ENCODE measurements around the gene MMP17. TPM values are rescaled to one million over a fixed set of nuclear protein-coding genes. Genes with fewer than 3 reads are reported as not detected.

Gene MMP17
- polyA plus RNA-seq, 3 donors: 0.81 to 2.5 (median 1.2) TPM

DNA sequence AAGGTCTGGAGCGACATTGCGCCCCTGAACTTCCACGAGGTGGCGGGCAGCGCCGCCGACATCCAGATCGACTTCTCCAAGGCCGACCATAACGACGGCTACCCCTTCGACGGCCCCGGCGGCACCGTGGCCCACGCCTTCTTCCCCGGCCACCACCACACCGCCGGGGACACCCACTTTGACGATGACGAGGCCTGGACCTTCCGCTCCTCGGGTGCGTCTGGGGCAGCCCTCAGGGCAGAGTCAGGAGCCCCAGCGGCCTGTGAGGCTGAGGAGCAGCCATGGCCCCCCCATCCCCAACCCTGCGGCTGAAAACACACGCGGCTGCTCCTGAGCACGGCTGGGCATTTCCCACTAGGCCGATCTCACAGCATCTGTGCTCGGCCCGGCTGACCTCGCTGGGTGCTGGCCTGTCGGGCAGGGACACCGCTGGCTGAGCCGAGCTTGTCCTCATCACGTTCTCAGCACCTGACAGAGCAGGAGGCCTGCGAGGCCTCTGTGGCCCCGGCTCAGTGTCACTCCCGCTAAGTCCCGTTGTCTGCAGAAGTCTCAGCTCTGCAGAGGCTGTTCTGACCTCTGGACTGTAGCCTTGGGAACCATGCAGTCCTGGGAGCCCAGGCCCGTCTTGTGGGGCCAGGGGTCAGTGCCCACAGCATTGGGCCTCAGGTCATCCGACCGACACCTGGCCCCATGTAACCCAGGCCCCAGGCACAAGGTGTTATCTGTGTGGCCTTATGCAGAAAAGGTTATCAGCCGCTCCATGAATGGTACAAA, 12.6 kb downstream of the MMP17 start:
- DNase-seq (ENCODE audit: extremely low read depth in 1 of 11, low read depth in 9 of 11, low spot score in 4 of 11): no peak

DNA sequence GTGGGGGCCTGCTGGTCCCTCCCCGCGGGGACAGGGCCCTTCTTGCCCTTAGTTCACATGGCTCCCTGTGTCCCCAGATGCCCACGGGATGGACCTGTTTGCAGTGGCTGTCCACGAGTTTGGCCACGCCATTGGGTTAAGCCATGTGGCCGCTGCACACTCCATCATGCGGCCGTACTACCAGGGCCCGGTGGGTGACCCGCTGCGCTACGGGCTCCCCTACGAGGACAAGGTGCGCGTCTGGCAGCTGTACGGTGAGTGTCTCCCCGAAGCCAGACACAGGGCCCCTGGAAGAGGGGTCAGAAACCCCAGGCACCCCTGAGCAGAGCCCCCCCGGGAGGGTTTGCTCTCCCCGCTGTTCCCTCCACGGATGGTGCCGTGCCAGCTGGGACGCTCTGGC, 13.4 kb downstream of the MMP17 start:
- DNase-seq (ENCODE audit: extremely low read depth in 1 of 11, low read depth in 9 of 11, low spot score in 4 of 11): no peak

DNA sequence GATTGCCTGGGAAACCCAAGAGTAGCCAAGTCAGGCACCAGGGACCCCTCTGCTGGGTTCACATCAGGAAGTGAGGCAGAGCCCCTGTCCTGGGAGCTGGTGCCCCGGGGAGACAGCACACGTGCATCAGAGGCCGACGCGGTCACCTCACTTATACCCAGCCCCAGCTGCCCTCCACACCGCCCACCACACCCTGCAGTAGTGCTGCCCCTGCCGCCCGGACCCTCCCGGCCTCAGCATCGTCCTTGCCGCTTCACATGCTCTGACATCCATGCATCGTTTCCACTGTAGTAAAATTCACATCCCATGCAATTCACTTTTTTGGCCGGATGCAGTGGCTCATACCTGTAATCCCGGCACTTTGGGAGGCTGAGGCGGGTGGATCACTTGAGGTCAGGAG, 14.0 kb downstream of the MMP17 start:
- no peak for DNase-seq (ENCODE audit: extremely low read depth in 1 of 11, low read depth in 9 of 11, low spot score in 4 of 11)

DNA sequence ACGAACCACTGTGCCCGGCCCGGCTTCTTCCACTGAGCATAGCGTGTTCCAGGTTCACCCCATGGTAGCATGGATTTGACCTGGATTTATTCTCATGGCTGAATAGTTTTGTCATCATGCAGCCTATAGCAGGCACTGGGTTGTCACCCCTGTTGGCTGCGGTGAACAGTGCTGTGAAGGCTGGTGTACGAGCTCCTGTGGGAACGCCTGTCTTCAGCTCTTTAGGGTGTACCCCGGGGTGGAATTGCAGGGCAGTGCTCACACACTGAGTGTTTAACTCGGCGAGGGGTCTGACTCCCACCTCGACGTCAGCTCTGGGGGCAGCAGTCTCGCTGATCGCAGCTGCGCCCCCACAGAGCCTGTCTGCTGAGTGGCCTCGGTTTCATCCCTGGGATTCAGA, 15.3 kb downstream of the MMP17 start:
- DNase-seq (ENCODE audit: extremely low read depth in 1 of 11, low read depth in 9 of 11, low spot score in 4 of 11): no peak

DNA sequence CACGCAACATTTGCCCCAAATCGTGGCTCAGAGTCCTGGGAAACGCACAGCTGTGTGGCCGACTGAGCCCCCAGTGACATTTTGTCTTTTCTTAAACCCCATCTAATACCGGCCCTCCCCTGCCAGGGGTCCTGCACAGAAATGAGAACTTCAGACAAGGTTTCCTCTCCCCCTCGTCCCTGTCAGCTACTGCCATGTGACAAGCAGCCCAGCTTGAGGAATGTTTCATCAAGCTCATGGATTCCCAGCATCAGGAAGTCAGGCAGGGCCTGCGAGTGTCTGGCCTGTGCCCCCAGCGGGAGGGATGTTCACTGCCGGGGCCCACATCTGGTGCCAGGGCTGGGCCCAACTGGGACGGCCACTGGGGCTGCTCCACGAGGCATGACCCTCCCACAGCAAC, 15.9 kb downstream of the MMP17 start:
- no peak for DNase-seq (ENCODE audit: extremely low read depth in 1 of 11, low read depth in 9 of 11, low spot score in 4 of 11)

DNA sequence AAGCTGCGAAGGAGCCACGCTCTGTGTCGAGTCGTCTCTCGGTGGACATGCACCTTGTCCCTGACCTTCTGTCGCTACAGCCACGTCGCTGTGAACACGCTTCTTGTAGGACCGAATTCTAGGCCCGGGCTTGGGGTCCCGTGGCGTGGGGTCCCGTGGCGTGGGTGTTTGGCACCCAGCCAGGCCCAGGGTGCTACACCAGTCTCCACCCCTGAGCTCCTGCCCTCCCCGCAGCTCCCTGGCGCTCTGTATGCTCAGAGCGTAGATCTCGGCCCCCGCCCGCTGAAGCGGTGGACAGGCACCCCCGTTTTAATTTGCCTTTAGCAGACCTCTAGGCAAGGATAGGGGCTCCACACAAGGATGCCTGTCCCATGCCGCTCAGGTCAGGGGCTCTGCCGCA, 16.5 kb downstream of the MMP17 start:
- no peak for DNase-seq (ENCODE audit: extremely low read depth in 1 of 11, low read depth in 9 of 11, low spot score in 4 of 11)

DNA sequence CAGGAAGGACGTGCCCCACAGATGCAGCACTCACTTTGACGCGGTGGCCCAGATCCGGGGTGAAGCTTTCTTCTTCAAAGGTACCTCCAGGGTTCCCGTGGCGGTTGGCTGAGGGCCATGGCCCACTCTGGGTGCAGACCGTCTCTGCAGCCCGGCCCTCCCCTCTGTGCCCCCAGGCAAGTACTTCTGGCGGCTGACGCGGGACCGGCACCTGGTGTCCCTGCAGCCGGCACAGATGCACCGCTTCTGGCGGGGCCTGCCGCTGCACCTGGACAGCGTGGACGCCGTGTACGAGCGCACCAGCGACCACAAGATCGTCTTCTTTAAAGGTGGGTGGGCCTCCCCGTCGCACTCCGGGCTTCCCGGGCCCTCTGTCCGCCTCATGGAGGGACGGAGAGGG, 16.9 kb downstream of the MMP17 start:
- no peak for DNase-seq (ENCODE audit: extremely low read depth in 1 of 11, low read depth in 9 of 11, low spot score in 4 of 11)

DNA sequence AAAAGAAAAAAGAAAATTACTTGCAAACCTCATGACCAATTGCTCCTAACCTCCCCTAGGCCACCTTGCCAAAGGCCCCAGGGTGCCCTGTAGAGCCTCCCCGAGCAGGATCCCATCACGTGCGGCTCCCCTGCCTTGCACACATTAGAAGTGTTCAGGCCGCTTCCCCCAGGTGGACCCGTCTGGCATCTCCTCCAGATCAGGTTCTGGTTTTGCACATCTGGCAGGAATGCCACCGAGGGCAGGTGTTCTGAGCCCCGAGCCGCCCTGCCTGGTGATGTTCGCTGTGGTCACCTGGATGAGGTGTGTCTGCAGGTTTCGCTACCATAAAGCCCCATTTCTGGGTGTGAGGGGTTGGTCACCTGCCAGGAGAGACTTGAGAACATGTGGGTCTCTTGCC, 19.3 kb downstream of the MMP17 start:
- no peak for DNase-seq (ENCODE audit: extremely low read depth in 1 of 11, low read depth in 9 of 11, low spot score in 4 of 11)

DNA sequence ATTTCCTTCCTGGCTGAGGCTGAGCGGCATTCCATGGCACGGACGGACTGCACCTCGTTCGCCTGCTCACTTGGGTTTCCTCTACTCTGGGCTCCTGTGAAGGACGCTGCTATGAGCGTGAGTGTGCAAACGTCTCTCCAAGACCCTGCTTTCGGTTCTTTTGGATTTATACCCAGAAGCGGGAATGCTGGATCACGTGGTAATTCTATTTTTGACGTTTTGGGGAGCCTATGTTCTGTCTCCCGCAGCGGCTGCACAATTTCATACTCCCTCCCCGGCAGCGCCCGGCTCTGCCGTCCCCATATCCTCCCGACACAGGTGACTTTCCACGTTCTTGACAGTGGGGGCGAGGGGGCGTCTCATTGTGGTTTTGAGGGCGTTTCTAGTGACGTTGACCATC, 20.6 kb downstream of the MMP17 start:
- DNase-seq (ENCODE audit: extremely low read depth in 1 of 11, low read depth in 9 of 11, low spot score in 4 of 11): no peak

DNA sequence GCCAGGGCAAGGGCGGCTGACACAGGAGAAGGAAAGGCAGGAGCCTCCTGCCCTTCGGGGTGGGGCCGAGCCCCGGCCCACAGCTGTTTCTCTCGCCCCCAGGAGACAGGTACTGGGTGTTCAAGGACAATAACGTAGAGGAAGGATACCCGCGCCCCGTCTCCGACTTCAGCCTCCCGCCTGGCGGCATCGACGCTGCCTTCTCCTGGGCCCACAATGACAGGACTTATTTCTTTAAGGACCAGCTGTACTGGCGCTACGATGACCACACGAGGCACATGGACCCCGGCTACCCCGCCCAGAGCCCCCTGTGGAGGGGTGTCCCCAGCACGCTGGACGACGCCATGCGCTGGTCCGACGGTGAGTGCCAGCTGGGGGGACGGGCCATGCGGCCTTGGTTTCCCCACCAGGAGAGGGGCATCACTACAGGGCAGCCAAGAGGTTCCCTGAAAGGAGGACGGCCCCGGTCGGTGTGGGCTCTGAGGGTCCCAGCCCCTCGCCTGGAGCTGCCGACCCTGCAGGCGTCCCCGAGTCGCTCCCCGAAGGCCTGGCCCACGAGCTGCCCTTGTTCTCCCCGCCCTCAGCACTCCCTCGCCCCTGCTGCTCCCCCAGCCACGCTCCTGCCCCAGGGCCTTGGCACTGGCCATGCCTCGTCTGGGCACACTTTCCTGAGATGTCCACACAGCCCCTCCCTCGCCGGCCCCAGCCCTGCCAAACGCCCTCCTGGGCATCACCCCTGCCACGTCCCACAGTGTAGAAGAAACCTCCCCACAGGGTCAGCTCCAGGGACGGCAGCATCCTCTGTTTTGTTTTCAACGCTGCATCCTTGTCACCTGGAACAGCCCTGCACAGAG, 21.7 kb downstream of the MMP17 start:
- no peak for DNase-seq (ENCODE audit: extremely low read depth in 1 of 11, low read depth in 9 of 11, low spot score in 4 of 11)

DNA sequence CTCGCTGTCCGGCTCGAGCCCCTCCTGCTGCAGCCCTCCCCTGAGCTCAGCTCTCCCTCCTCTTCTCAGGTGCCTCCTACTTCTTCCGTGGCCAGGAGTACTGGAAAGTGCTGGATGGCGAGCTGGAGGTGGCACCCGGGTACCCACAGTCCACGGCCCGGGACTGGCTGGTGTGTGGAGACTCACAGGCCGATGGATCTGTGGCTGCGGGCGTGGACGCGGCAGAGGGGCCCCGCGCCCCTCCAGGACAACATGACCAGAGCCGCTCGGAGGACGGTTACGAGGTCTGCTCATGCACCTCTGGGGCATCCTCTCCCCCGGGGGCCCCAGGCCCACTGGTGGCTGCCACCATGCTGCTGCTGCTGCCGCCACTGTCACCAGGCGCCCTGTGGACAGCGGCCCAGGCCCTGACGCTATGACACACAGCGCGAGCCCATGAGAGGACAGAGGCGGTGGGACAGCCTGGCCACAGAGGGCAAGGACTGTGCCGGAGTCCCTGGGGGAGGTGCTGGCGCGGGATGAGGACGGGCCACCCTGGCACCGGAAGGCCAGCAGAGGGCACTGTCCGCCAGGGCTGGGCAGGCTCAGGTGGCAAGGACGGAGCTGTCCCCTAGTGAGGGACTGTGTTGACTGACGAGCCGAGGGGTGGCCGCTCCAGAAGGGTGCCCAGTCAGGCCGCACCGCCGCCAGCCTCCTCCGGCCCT, 22.8 kb downstream of the MMP17 start:
- no peak for DNase-seq (ENCODE audit: extremely low read depth in 1 of 11, low read depth in 9 of 11, low spot score in 4 of 11)

DNA sequence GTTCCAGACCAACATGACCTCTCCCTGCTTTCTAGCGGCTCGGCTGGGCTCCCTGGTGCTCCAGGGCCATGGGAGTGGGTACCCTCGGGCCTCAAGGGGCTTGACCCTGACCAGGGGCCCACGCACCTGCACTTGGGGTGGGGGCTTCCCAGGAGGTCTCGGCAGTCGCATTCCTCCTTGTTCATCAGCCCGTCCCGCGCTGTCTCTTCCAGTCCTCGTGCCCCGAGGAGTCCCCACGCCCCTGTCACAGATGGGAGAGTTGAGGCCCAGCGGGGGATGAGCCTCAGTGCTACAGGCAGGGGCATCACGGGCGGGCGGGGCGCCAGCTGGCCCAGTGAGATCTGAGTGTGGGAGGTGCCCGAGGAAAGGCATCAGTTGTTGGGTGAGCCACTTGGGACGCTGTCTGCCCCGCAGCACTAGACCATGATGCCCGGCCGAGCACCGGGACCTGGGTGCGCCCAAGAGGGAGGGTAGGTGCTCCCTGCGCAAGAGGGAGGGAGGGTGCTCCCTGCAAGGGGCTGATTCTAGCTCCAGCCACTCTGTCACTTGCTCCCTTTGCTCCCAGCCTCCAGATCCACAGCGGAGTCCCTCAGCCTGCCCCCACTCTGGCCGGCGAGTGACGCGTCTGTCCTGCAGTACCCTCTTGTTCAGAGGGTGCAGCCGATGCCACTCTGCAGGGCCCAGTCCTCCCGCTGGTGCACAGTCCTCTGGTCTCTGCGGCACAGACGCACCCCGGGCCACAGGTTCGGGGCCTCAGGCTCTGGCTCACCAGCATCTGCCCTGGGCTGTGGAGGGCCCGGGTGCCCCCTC, 23.8 kb downstream of the MMP17 start:
- no peak for DNase-seq (ENCODE audit: extremely low read depth in 1 of 11, low read depth in 9 of 11, low spot score in 4 of 11)

DNA sequence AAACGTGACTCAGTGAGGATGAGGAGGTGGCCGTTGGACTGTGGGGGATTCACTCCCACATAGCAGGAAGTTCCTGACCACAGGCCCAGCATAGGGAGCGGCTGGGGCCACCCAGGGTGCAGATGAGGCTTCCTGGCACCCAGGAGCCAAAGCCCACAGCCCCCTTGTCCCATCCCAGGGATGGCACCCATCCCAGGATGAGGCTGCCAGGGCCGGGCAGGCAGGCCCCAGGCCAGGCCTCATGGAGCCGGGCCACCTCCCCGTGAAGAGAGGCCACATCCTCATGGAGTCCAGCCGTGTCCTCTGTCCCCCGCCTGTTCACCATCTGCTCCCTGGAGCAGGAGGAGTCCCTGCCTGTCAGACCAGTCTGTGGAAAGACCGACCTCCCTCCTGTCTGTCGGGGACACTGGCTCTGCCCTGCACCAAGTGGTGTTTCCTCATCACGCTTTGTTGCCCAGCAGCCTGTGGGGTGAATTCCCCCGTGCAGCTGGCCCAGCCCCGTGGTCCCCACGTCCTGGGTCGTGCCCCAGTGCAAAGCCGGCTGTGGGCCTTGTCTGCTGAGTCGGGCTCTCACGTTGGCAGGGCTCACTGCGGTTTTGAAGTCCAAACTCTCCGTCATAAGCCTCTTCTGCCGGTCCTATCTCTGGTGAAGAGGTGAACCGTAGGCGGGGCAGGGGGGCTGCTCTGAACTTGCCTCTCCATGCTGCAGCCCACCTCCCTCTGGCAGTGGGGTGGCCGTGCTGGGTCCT, 24.5 kb downstream of the MMP17 start:
- DNase-seq (ENCODE audit: extremely low read depth in 1 of 11, low read depth in 9 of 11, low spot score in 4 of 11): no peak

DNA sequence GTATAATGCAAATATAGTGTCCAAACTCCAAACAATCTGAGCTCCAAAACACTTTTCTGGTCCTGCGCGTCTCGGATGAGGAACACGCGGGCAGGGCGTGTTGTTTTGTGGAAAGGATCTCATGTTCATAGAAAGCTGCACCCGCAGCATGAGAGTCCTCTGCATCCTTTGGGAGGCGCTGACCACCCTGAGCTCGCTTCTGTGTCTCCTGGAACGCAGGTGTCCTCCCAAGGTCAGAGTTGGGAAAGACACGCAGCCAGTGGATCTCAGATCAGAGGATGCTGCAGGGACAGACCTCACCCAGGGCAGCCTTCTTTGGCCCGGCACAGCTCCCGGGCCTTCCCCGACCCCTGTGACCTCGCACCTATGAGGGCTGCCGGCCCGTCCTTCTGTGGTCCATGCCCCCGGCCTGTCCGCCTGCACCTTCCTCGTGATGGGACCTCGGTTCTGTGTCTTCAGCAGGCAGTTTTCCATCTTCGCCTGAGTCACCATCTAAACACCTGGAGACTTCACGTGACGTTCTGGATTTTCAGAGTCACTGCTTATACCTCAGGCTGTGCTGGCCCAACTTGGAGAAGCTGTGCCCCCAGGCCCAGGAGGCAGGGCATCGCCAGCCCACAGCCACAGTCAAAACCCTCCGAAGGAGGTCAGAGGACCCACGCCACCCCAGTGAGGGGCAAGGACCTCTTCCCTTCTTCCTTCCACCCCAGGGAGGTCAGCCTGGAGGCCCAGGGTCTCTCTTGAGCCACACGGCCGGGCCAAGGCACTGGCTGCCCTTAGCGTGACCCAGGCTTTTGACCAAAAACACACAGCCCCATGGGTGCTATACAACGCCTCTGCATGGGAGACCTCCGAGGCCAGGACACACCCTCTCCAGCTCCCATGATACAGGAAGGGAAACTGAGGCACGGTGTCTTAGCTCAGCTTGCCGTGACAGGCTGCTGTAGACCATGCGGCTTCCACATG, 25.9 kb downstream of the MMP17 start:
- no peak for DNase-seq (ENCODE audit: extremely low read depth in 1 of 11, low read depth in 9 of 11, low spot score in 4 of 11)

DNA sequence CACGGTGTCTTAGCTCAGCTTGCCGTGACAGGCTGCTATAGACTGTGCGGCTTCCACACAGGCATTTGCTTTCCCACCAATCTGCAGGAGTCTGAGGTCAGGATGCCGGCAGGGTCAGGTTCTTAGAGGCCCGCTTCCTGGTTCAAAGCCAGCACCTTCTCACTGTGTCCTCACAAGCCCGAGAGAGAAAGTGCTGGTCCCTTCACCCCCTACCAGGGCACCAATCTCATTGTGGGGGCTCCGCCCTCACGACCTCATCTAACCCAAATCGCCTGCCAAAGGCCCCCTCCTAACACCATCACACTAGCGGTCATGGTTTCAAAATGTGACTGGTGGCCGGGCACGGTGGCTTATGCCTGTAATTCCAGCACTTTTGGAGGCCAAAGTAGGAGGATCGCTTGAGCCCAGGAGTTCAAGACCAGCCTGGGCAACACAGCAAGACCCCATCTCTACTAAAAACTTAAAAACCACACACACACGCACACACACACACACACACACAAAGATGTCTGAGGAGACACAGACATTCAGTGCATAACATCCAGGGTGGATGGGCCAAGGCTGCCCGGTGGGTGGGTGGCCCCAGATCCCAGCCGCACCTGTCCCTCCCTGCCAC, 26.8 kb downstream of the MMP17 start:
- no peak for DNase-seq (ENCODE audit: extremely low read depth in 1 of 11, low read depth in 9 of 11, low spot score in 4 of 11)

DNA sequence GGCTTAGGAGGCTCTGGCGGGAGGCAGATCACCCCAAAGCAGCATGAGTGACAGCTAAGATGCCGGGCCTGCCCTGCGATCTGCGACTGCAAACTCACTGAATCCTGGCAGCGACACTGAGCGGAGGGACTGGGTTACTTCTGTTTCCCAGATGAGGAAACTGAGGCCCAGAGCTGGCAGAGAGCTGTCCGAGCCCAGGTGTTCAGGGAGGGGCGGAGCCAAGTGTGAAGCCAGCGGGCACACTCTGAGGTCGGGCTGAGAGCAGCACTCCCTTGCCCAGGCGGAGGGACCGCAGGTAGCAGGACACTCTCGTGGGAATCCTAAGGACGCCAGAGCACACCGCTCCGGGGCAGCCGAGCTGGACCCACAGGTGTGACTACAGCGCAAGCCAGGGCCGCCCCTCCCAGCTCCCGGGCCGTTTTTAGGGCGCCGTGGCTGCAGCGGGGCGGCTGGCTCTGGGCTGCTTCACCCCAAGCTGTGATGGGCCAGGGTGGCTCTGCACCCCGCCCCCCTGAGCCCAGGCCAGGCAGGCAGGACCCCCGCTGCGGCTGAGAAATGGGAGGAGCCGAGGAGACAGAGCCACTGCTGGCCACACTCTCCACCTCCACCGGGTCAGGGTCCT, 27.4 kb downstream of the MMP17 start:
- no peak for DNase-seq (ENCODE audit: extremely low read depth in 1 of 11, low read depth in 9 of 11, low spot score in 4 of 11)
